HepG2 (cell line): Measurements from ENCODE around the gene COX7A2L. TPM values are rescaled to one million over a fixed set of nuclear protein-coding genes. Genes with fewer than 3 reads are reported as not detected.

Experiments used
- BATF2 ChIP-seq: sonication (generic); formaldehyde crosslinking; IDR thresholded peaks from 2 replicates; pipeline ENCODE4 v1.8.0; 2022; ENCODE audit warnings: mild to moderate bottlenecking, missing genetic modification reagents, moderate library complexity
- CBFB ChIP-seq: sonication (generic); formaldehyde crosslinking; IDR thresholded peaks from 2 replicates; pipeline ENCODE4 v1.4.0; 2020; ENCODE audit warnings: missing genetic modification reagents
- CEBPB ChIP-seq: IDR thresholded peaks from 2 replicates; pipeline ENCODE4 v1.6.1; 2011; ENCODE audit warnings: low read depth, low read length, improper control_type of control experiment, borderline replicate concordance
- FLYWCH1 ChIP-seq: sonication (generic); formaldehyde crosslinking; IDR thresholded peaks from 2 replicates; pipeline ENCODE4 v1.8.1; 2023; ENCODE audit warnings: mild to moderate bottlenecking, missing genetic modification reagents
- JUND ChIP-seq: sonication (generic); formaldehyde crosslinking; IDR thresholded peaks from 2 replicates; pipeline ENCODE4 v1.8.0; 2022; ENCODE audit warnings: mild to moderate bottlenecking, missing genetic modification reagents
- KDM4B ChIP-seq: sonication (generic); formaldehyde crosslinking; IDR thresholded peaks from 2 replicates; pipeline ENCODE4 v1.4.0; 2020; ENCODE audit warnings: missing genetic modification reagents
- KDM5B ChIP-seq: sonication (generic); formaldehyde crosslinking; IDR thresholded peaks from 2 replicates; pipeline ENCODE4 v1.4.0; 2020; ENCODE audit warnings: missing genetic modification reagents, mild to moderate bottlenecking, borderline replicate concordance
- KMT2A ChIP-seq: sonication (generic); formaldehyde crosslinking; IDR thresholded peaks from 2 replicates; pipeline ENCODE4 v1.4.0; 2020; ENCODE audit warnings: missing genetic modification reagents
- MAF1 ChIP-seq: sonication (generic); formaldehyde crosslinking; IDR thresholded peaks from 2 replicates; pipeline ENCODE4 v1.5.0; 2020; ENCODE audit warnings: missing genetic modification reagents, borderline replicate concordance
- NFE2 ChIP-seq: sonication (generic); formaldehyde crosslinking; IDR thresholded peaks from 2 replicates; pipeline ENCODE4 v1.4.0; 2020; ENCODE audit warnings: missing genetic modification reagents
- PITX1 ChIP-seq: sonication (generic); formaldehyde crosslinking; IDR thresholded peaks from 2 replicates; pipeline ENCODE4 v1.5.1; 2020; ENCODE audit warnings: mild to moderate bottlenecking, missing genetic modification reagents
- PRMT3 ChIP-seq: sonication (generic); formaldehyde crosslinking; IDR thresholded peaks from 2 replicates; pipeline ENCODE4 v1.8.1; 2022; ENCODE audit warnings: low read depth, mild to moderate bottlenecking, moderate library complexity, missing genetic modification reagents, borderline replicate concordance
- RFX3 ChIP-seq: IDR thresholded peaks from 2 replicates; pipeline ENCODE4 v1.6.1; 2016; ENCODE audit warnings: missing biosample characterization, missing genetic modification reagents
- RXRB ChIP-seq: IDR thresholded peaks from 2 replicates; pipeline ENCODE4 v1.6.1; 2016; ENCODE audit warnings: borderline replicate concordance, missing genetic modification reagents, missing compliant biosample characterization
- SIX1 ChIP-seq: sonication (generic); formaldehyde crosslinking; IDR thresholded peaks from 2 replicates; pipeline ENCODE4 v1.4.0; 2020; ENCODE audit warnings: missing genetic modification reagents, borderline replicate concordance
- SP140L ChIP-seq: sonication (generic); formaldehyde crosslinking; IDR thresholded peaks from 2 replicates; pipeline ENCODE4 v1.4.0; 2020; ENCODE audit warnings: missing genetic modification reagents, borderline replicate concordance
- ZBTB21 ChIP-seq: sonication (generic); formaldehyde crosslinking; IDR thresholded peaks from 2 replicates; pipeline ENCODE4 v1.4.0; 2020; ENCODE audit warnings: missing genetic modification reagents
- ZFX ChIP-seq: sonication (generic); formaldehyde crosslinking; IDR thresholded peaks from 2 replicates; pipeline ENCODE4 v1.4.0; 2020; ENCODE audit warnings: mild to moderate bottlenecking, low read depth, missing genetic modification reagents, moderate library complexity
- ZNF567 ChIP-seq: sonication (generic); formaldehyde crosslinking; IDR thresholded peaks from 2 replicates; pipeline ENCODE4 v1.8.1; 2023; ENCODE audit warnings: mild to moderate bottlenecking, missing genetic modification reagents, borderline replicate concordance
- ZNF569 ChIP-seq: sonication (generic); formaldehyde crosslinking; IDR thresholded peaks from 2 replicates; pipeline ENCODE4 v1.5.0; 2020; ENCODE audit warnings: mild to moderate bottlenecking, missing genetic modification reagents, moderate library complexity, borderline replicate concordance
- ZNF577 ChIP-seq: sonication (generic); formaldehyde crosslinking; IDR thresholded peaks from 2 replicates; pipeline ENCODE4 v1.4.0; 2020; ENCODE audit warnings: mild to moderate bottlenecking, low read depth, missing genetic modification reagents, borderline replicate concordance
- ZNF672 ChIP-seq: sonication (generic); formaldehyde crosslinking; IDR thresholded peaks from 2 replicates; pipeline ENCODE4 v1.8.1; 2022; ENCODE audit warnings: missing genetic modification reagents
- ZNF713 ChIP-seq: sonication (generic); formaldehyde crosslinking; IDR thresholded peaks from 2 replicates; pipeline ENCODE4 v1.4.0; 2020; ENCODE audit warnings: mild to moderate bottlenecking, missing genetic modification reagents
- ZNF879 ChIP-seq: sonication (generic); formaldehyde crosslinking; IDR thresholded peaks from 2 replicates; pipeline ENCODE4 v1.8.1; 2023; ENCODE audit warnings: missing genetic modification reagents
- polyA plus RNA-seq, 8 experiments: library from polyadenylated mRNA; depleted of rRNA in 3 of 8; stranded (reverse) in 7 of 8; unstranded in 1 of 8; fragments of >200 nt; fragmentation: Illumina TruSeq in 4 of 8; extraction: Trizol in 4 of 8; gene quantifications; 2 replicates each; pipeline versions ENCODE4 v1.2.1 to v1.2.3, GENCODE V29; 2011 to 2016; ENCODE audit warnings: low read depth in 4 of 8, missing spikeins in 1 of 8, mixed read lengths in 1 of 8; ENCODE audit not compliant: insufficient read depth in 1 of 8
- total RNA-seq, 5 experiments: library from RNA; depleted of rRNA; stranded (reverse); fragments of >200 nt; fragmentation: Illumina TruSeq; extraction: Trizol; gene quantifications; 2 replicates each; pipeline ENCODE4 v1.2.3, GENCODE V29; 2016; ENCODE audit warnings: low read depth in 1 of 5
- TF ChIP-seq, protein P1 (sequence below), 2 experiments: sonication (generic) in 1 of 2; formaldehyde crosslinking in 1 of 2; IDR thresholded peaks; 2 replicates each; pipeline versions ENCODE4 v1.5.1 to v1.6.1; 2011 to 2020; ENCODE audit warnings: borderline replicate concordance in 1 of 2, low read depth in 1 of 2, low read length in 1 of 2, mild to moderate bottlenecking in 1 of 2, missing genetic modification reagents in 1 of 2, moderate library complexity in 1 of 2
- TF ChIP-seq, protein P2 (sequence below): IDR thresholded peaks from 2 replicates; pipeline ENCODE4 v1.6.1; 2016; ENCODE audit warnings: control low read depth
- TF ChIP-seq, protein P3 (sequence below): sonication (generic); formaldehyde crosslinking; IDR thresholded peaks from 2 replicates; pipeline ENCODE4 v1.8.1; 2022; ENCODE audit warnings: mild to moderate bottlenecking, missing genetic modification reagents

COX7A2L gene
- total and polyA plus RNA-seq, 2 of the 13 experiments (the other 11 are each of a cell fraction or from before 2014, with no cell fraction given), result 155 to 201 TPM

- TF ChIP-seq CBFB (CRISPR knock-in tag) (no peak), RXRB (CRISPR knock-in tag) (no peak), ZNF567 (CRISPR knock-in tag) (no peak), ZFX (0 out of 2 replicates have a peak, but pooled peaks have one; percentile 35), SIX1 (no peak), KDM4B (CRISPR knock-in tag) (no peak), JUND (no peak), RFX3 (CRISPR knock-in tag) (no peak), SP140L (CRISPR knock-in tag) (no peak), ZNF713 (CRISPR knock-in tag) (no peak), MAF1 (CRISPR knock-in tag) (no peak), BATF2 (CRISPR knock-in tag) (no peak), ZNF672 (CRISPR knock-in tag) (no peak), CEBPB (peak; percentile 56; the same call in 1 of the 2 replicates), KDM5B (CRISPR knock-in tag) (no peak), ZBTB21 (CRISPR knock-in tag) (no peak), ZNF569 (CRISPR knock-in tag) (no peak), PITX1 (CRISPR knock-in tag) (no peak), PRMT3 (no peak), ZNF879 (CRISPR knock-in tag) (no peak), FLYWCH1 (no peak), ZNF577 (CRISPR knock-in tag) (no peak), KMT2A (CRISPR knock-in tag) (peak; percentile 8; the same call in 1 of the 2 replicates), NFE2 (no peak)
- TF ChIP-seq, protein P1, sequence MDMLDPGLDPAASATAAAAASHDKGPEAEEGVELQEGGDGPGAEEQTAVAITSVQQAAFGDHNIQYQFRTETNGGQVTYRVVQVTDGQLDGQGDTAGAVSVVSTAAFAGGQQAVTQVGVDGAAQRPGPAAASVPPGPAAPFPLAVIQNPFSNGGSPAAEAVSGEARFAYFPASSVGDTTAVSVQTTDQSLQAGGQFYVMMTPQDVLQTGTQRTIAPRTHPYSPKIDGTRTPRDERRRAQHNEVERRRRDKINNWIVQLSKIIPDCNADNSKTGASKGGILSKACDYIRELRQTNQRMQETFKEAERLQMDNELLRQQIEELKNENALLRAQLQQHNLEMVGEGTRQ (IDR thresholded peaks at IDR 0.05; ENCODE audit: low read depth, low read length), result no peak
- TF ChIP-seq, protein P1 (CRISPR knock-in tag; IDR thresholded peaks at IDR 0.05; ENCODE audit: borderline replicate concordance), result no peak
- TF ChIP-seq, protein P2, sequence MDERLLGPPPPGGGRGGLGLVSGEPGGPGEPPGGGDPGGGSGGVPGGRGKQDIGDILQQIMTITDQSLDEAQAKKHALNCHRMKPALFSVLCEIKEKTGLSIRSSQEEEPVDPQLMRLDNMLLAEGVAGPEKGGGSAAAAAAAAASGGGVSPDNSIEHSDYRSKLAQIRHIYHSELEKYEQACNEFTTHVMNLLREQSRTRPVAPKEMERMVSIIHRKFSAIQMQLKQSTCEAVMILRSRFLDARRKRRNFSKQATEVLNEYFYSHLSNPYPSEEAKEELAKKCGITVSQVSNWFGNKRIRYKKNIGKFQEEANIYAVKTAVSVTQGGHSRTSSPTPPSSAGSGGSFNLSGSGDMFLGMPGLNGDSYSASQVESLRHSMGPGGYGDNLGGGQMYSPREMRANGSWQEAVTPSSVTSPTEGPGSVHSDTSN (CRISPR knock-in tag), result no peak
- TF ChIP-seq, protein P3, sequence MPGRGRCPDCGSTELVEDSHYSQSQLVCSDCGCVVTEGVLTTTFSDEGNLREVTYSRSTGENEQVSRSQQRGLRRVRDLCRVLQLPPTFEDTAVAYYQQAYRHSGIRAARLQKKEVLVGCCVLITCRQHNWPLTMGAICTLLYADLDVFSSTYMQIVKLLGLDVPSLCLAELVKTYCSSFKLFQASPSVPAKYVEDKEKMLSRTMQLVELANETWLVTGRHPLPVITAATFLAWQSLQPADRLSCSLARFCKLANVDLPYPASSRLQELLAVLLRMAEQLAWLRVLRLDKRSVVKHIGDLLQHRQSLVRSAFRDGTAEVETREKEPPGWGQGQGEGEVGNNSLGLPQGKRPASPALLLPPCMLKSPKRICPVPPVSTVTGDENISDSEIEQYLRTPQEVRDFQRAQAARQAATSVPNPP (CRISPR knock-in tag), result no peak
These were observed 1.6 kb downstream of the COX7A2L start (continued) for GRCh38 chr2:42359304-42359964.
